Measurements from ENCODE around the gene CD55.
A peak's percentile ranks its signal among the peaks of the same experiment; 100 is the strongest.

CD55 gene

GRCh38 chr1:207397525-207397926 lies 76.0 kb downstream of the CD55 start:
- H3K4me3 ChIP-seq (ENCODE audit: low read depth, low read length), result no peak overlapping the region
- no peak overlapping the region for H3K4me2 ChIP-seq (ENCODE audit: low read length)
- no peaks in the 10 kb centered on the region for H3K9me3 ChIP-seq (ENCODE audit: control insufficient read depth, low read length)
- H3K36me3 ChIP-seq (ENCODE audit: control insufficient read depth, insufficient read depth, low read length), result no peaks in the 10 kb centered on the region
- no peaks in the 10 kb centered on the region for H3K27me3 ChIP-seq (ENCODE audit: control insufficient read depth, insufficient read depth, low read length)
- no peaks in the 10 kb centered on the region for H3K4me1 ChIP-seq
- H2AFZ ChIP-seq, result no peak overlapping the region
- no peaks in the 10 kb centered on the region for H3K79me2 ChIP-seq
- no peak overlapping the region for H3K27ac ChIP-seq
- no peak overlapping the region for H3K9ac ChIP-seq
- no peak for TF ChIP-seq CTCF (IDR thresholded peaks at IDR 0.05)

GRCh38 chr1:207398986-207399385 lies 77.5 kb downstream of the CD55 start:
- no peak for TF ChIP-seq CTCF (IDR thresholded peaks at IDR 0.05)
- H2AFZ ChIP-seq, result no peak overlapping the region
- no peaks in the 10 kb centered on the region for H3K27me3 ChIP-seq (ENCODE audit: control insufficient read depth, insufficient read depth, low read length)
- no peak overlapping the region for H3K4me2 ChIP-seq (ENCODE audit: low read length)
- no peak overlapping the region for H3K9ac ChIP-seq
- H3K36me3 ChIP-seq (ENCODE audit: control insufficient read depth, insufficient read depth, low read length), result no peaks in the 10 kb centered on the region
- H3K27ac ChIP-seq, result no peak overlapping the region
- H3K4me3 ChIP-seq (ENCODE audit: low read depth, low read length), result no peak overlapping the region
- H3K79me2 ChIP-seq, result no peaks in the 10 kb centered on the region
- H3K9me3 ChIP-seq (ENCODE audit: control insufficient read depth, low read length), result no peaks in the 10 kb centered on the region
- H3K4me1 ChIP-seq, result no peaks in the 10 kb centered on the region

GRCh38 chr1:207401578-207401977 lies 80.1 kb downstream of the CD55 start:
- no peak overlapping the region for H3K4me3 ChIP-seq (ENCODE audit: low read depth, low read length)
- H3K9ac ChIP-seq, result no peak overlapping the region
- H2AFZ ChIP-seq, result no peak overlapping the region
- H3K27ac ChIP-seq, result no peak overlapping the region
- no peaks in the 10 kb centered on the region for H3K4me1 ChIP-seq
- no peaks in the 10 kb centered on the region for H3K79me2 ChIP-seq
- TF ChIP-seq CTCF (IDR thresholded peaks at IDR 0.05), result no peak
- no peaks in the 10 kb centered on the region for H3K27me3 ChIP-seq (ENCODE audit: control insufficient read depth, insufficient read depth, low read length)
- no peaks in the 10 kb centered on the region for H3K36me3 ChIP-seq (ENCODE audit: control insufficient read depth, insufficient read depth, low read length)
- H3K4me2 ChIP-seq (ENCODE audit: low read length), result no peak overlapping the region
- H3K9me3 ChIP-seq (ENCODE audit: control insufficient read depth, low read length), result no peaks in the 10 kb centered on the region

- Histone ChIP-seq H3K9ac (no peak overlapping the region), H3K79me2 (no peaks in the 10 kb centered on the region), H2AFZ (no peak overlapping the region), H3K9me3 (ENCODE audit: control insufficient read depth, low read length) (no peaks in the 10 kb centered on the region), H3K4me2 (ENCODE audit: low read length) (no peak overlapping the region), H3K27ac (no peak overlapping the region), H3K4me3 (ENCODE audit: low read depth, low read length) (no peak overlapping the region), H3K4me1 (no peaks in the 10 kb centered on the region), H3K36me3 (ENCODE audit: control insufficient read depth, insufficient read depth, low read length) (no peaks in the 10 kb centered on the region), H3K27me3 (ENCODE audit: control insufficient read depth, insufficient read depth, low read length) (no peaks in the 10 kb centered on the region)
- no peak for TF ChIP-seq CTCF (IDR thresholded peaks at IDR 0.05)
Measured at GRCh38 chr1:207402744-207403143, 81.3 kb downstream of the CD55 start.

- Histone ChIP-seq H3K9ac (no peak overlapping the region), H3K79me2 (no peaks in the 10 kb centered on the region), H3K4me2 (ENCODE audit: low read length) (no peak overlapping the region), H3K36me3 (ENCODE audit: control insufficient read depth, insufficient read depth, low read length) (no peaks in the 10 kb centered on the region), H3K27ac (no peak overlapping the region), H3K4me3 (ENCODE audit: low read depth, low read length) (no peak overlapping the region), H2AFZ (no peak overlapping the region), H3K9me3 (ENCODE audit: control insufficient read depth, low read length) (no peaks in the 10 kb centered on the region), H3K4me1 (no peaks in the 10 kb centered on the region), H3K27me3 (ENCODE audit: control insufficient read depth, insufficient read depth, low read length) (no peaks in the 10 kb centered on the region)
- TF ChIP-seq CTCF (IDR thresholded peaks at IDR 0.05), result peak; percentile 42
Measured at GRCh38 chr1:207404849-207405525, 83.5 kb downstream of the CD55 start.

Data from parathyroid adenoma (tissue), 2 donors.